ENCODE measurements around the gene RGS10. TPM values are rescaled to one million over a fixed set of nuclear protein-coding genes. Genes with fewer than 3 reads are reported as not detected.
A peak's percentile ranks its signal among the peaks of the same experiment; 100 is the strongest.

Gene RGS10
- total and polyA plus RNA-seq, 9 of the 15 experiments (the other 6 are each of a cell fraction or from before 2014, with no cell fraction given): 31.9 to 123 (median 62.1) TPM

GRCh38 chr10:119515511-119516045 is 26.9 kb downstream of the RGS10 start (continued):
- no peak for TF ChIP-seq SAFB (IDR thresholded peaks at IDR 0.05; ENCODE audit: borderline replicate concordance, low read depth, low read length)

- no peak for FAIRE-seq
- DNase-seq (ENCODE audit: extremely low read depth in 1 of 4, low spot score in 3 of 4): no peak
- TF ChIP-seq CBFA2T3 (IDR thresholded peaks at IDR 0.05) (no peak), SREBF2 (CRISPR knock-in tag; IDR thresholded peaks at IDR 0.05) (no peak), POLR2AphosphoS5 (IDR thresholded peaks at IDR 0.05; ENCODE audit: control insufficient read depth, insufficient read depth, low read depth, low read length) (no peak), SMARCA5 (IDR thresholded peaks at IDR 0.05) (no peak), ERF (CRISPR knock-in tag; IDR thresholded peaks at IDR 0.05) (no peak), ZC3H4 (CRISPR knock-in tag; IDR thresholded peaks at IDR 0.05; ENCODE audit: borderline replicate concordance) (no peak), XRCC4 (IDR thresholded peaks at IDR 0.05; ENCODE audit: extremely low read depth, insufficient read depth, insufficient read length) (no peak), HDAC2 (IDR thresholded peaks at IDR 0.05) (no peak), HEY1 (CRISPR knock-in tag; IDR thresholded peaks at IDR 0.05; ENCODE audit: borderline replicate concordance) (no peak)
- TF ChIP-seq, protein P1, sequence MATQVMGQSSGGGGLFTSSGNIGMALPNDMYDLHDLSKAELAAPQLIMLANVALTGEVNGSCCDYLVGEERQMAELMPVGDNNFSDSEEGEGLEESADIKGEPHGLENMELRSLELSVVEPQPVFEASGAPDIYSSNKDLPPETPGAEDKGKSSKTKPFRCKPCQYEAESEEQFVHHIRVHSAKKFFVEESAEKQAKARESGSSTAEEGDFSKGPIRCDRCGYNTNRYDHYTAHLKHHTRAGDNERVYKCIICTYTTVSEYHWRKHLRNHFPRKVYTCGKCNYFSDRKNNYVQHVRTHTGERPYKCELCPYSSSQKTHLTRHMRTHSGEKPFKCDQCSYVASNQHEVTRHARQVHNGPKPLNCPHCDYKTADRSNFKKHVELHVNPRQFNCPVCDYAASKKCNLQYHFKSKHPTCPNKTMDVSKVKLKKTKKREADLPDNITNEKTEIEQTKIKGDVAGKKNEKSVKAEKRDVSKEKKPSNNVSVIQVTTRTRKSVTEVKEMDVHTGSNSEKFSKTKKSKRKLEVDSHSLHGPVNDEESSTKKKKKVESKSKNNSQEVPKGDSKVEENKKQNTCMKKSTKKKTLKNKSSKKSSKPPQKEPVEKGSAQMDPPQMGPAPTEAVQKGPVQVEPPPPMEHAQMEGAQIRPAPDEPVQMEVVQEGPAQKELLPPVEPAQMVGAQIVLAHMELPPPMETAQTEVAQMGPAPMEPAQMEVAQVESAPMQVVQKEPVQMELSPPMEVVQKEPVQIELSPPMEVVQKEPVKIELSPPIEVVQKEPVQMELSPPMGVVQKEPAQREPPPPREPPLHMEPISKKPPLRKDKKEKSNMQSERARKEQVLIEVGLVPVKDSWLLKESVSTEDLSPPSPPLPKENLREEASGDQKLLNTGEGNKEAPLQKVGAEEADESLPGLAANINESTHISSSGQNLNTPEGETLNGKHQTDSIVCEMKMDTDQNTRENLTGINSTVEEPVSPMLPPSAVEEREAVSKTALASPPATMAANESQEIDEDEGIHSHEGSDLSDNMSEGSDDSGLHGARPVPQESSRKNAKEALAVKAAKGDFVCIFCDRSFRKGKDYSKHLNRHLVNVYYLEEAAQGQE (IDR thresholded peaks at IDR 0.05; ENCODE audit: borderline replicate concordance): no peak
- TF ChIP-seq, protein P1 (CRISPR knock-in tag; IDR thresholded peaks at IDR 0.05; ENCODE audit: low read depth): no peak
- TF ChIP-seq, protein P2, sequence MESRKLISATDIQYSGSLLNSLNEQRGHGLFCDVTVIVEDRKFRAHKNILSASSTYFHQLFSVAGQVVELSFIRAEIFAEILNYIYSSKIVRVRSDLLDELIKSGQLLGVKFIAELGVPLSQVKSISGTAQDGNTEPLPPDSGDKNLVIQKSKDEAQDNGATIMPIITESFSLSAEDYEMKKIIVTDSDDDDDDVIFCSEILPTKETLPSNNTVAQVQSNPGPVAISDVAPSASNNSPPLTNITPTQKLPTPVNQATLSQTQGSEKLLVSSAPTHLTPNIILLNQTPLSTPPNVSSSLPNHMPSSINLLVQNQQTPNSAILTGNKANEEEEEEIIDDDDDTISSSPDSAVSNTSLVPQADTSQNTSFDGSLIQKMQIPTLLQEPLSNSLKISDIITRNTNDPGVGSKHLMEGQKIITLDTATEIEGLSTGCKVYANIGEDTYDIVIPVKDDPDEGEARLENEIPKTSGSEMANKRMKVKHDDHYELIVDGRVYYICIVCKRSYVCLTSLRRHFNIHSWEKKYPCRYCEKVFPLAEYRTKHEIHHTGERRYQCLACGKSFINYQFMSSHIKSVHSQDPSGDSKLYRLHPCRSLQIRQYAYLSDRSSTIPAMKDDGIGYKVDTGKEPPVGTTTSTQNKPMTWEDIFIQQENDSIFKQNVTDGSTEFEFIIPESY (CRISPR knock-in tag; IDR thresholded peaks at IDR 0.05): no peak
Observed at GRCh38 chr10:119514819-119515218, 27.7 kb downstream of the RGS10 start.

More at GRCh38 chr10:119514819-119515218, 27.7 kb downstream of the RGS10 start:
- no peaks in the 10 kb centered on the region for H3K9me3 ChIP-seq (replicated peaks; ENCODE audit: control insufficient read depth, insufficient read depth, low read depth, low read length)
- intact Hi-C loops (cut with micrococcal nuclease) (no loop called here), in situ Hi-C loops (cut with MboI) (no loop called here)
- peaks cover 45 to 47% of the 10 kb centered on the region in 2 experiments for H3K4me1 ChIP-seq (replicated peaks in 1 of 2; ENCODE audit: control insufficient read depth in 2 of 2, insufficient read depth in 2 of 2, low read length in 2 of 2)
- ChIA-PET POLR2A (no interaction called here), CTCF (ENCODE audit: low intra/inter-chr PET ratio) (no interaction called here)
- H3K27me3 ChIP-seq (ENCODE audit: control insufficient read depth in 2 of 2, insufficient read depth in 2 of 2, low read length in 2 of 2): no peaks in the 10 kb centered on the region
- no peak overlapping the region for H3K4me3 ChIP-seq
- peaks cover 63% of the 10 kb centered on the region for H3K36me3 ChIP-seq (ENCODE audit: control insufficient read depth, insufficient read depth, low read length)
- no peaks in the 10 kb centered on the region for H4K20me1 ChIP-seq (replicated peaks; ENCODE audit: control insufficient read depth, insufficient read depth, low read length)
- H3K79me2 ChIP-seq (ENCODE audit: control insufficient read depth, insufficient read depth, low read length): peaks cover 19% of the 10 kb centered on the region; the same call in 1 of the 3 replicates
- WGBS (ENCODE audit: insufficient coverage, low coverage, missing lambda C conversion rate): 83% methylated on average over 4 of the region's 6 CpGs
- H3K27ac ChIP-seq (ENCODE audit: extremely low read depth, low read depth, low read length): no peak overlapping the region; the same call in 2 of the 3 replicates
- BruUV-seq (replicated peaks): TSS peak; percentile 27
- H3K4me2 ChIP-seq (ENCODE audit: insufficient read depth, low read length): no peak overlapping the region
- no peaks in the 10 kb centered on the region for H3K9me1 ChIP-seq (ENCODE audit: control insufficient read depth, insufficient read depth, low read length)
- no peak for ATAC-seq
- no peak overlapping the region for H2AFZ ChIP-seq (ENCODE audit: low read depth, low read length)
- H3K9ac ChIP-seq (ENCODE audit: insufficient read depth in 1 of 2, low read depth in 2 of 2, low read length in 2 of 2): peak overlapping the region in 1 of 2 experiments; percentile 58; a peak in 1 of 4 replicates
